CD8-positive, alpha-beta memory T cell (primary cell): Measurements from ENCODE around the gene DCTN4. TPM values are rescaled to one million over a fixed set of nuclear protein-coding genes. Genes with fewer than 3 reads are reported as not detected.
A peak's percentile ranks its signal among the peaks of the same experiment; 100 is the strongest.

Experiments used
- CTCF ChIA-PET: fragments of 350-600 bp; sonication (Branson Sonifier 250); formaldehyde crosslinking; loops from one replicate; lab custom pipeline; 2021; ENCODE audit warnings: antibody characterized with exemption; lab: Charles Lee
- POLR2A ChIA-PET: fragments of 350-600 bp; sonication (Branson Sonifier 250); formaldehyde crosslinking; loops from one replicate; lab custom pipeline; 2021; ENCODE audit warnings: antibody characterized with exemption; lab: Charles Lee
- DNase-seq, 5 donors: peaks; one replicate each; pipeline versions ENCODE4 v3.0.0 to v3.0.0-alpha.2; 2020 to 2022; ENCODE audit warnings: mixed read lengths in 1 of 5
- H3K27ac ChIP-seq: one replicate; pipeline ENCODE4 v1.7.0; 2013; ENCODE audit warnings: low read depth, mild to moderate bottlenecking, low read length, moderate library complexity
- H3K27me3 ChIP-seq: 2 replicates; pipeline ENCODE4 v1.7.0; 2013; ENCODE audit warnings: low read length, mild to moderate bottlenecking; ENCODE audit not compliant: insufficient read depth, poor library complexity, severe bottlenecking
- H3K36me3 ChIP-seq: 2 replicates; pipeline ENCODE4 v1.7.0; 2013; ENCODE audit warnings: mild to moderate bottlenecking, low read length, moderate library complexity; ENCODE audit not compliant: insufficient read depth
- H3K4me1 ChIP-seq: 2 replicates; pipeline ENCODE4 v1.7.0; 2013; ENCODE audit warnings: mild to moderate bottlenecking, low read length, moderate library complexity; ENCODE audit not compliant: insufficient read depth
- H3K4me3 ChIP-seq: 2 replicates; pipeline ENCODE4 v1.7.0; 2013; ENCODE audit warnings: mild to moderate bottlenecking, low read length
- H3K9me3 ChIP-seq: 2 replicates; pipeline ENCODE4 v1.7.0; 2013; ENCODE audit warnings: mild to moderate bottlenecking, low read length
- H3K27ac Mint-ChIP-seq, 8 donors: one replicate each; pipeline ENCODE4 v1.8.0; 2020 to 2021; ENCODE audit warnings: mixed read lengths in 8 of 8, mild to moderate bottlenecking in 6 of 8, inconsistent platforms in 3 of 8, moderate library complexity in 3 of 8
- H3K27me3 Mint-ChIP-seq, 2 donors: one replicate each; pipeline ENCODE4 v1.8.0; 2020 to 2021; ENCODE audit warnings: mixed read lengths in 2 of 2, mild to moderate bottlenecking in 1 of 2, moderate library complexity in 1 of 2
- H3K36me3 Mint-ChIP-seq, 3 donors: one replicate each; pipeline ENCODE4 v1.8.0; 2020 to 2021; ENCODE audit warnings: mixed read lengths in 3 of 3, inconsistent platforms in 1 of 3, mild to moderate bottlenecking in 1 of 3
- H3K4me1 Mint-ChIP-seq, 3 donors: one replicate each; pipeline ENCODE4 v1.8.0; 2020 to 2021; ENCODE audit warnings: mixed read lengths in 3 of 3, inconsistent platforms in 1 of 3, mild to moderate bottlenecking in 1 of 3
- H3K4me3 Mint-ChIP-seq, 7 donors: one replicate each; pipeline ENCODE4 v1.8.0; 2020 to 2021; ENCODE audit warnings: mixed read lengths in 7 of 7, mild to moderate bottlenecking in 6 of 7, moderate library complexity in 4 of 7, inconsistent platforms in 2 of 7
- H3K9me3 Mint-ChIP-seq, 5 donors: one replicate each; pipeline ENCODE4 v1.8.0; 2020 to 2022; ENCODE audit warnings: mixed read lengths in 5 of 5, mild to moderate bottlenecking in 3 of 5, moderate library complexity in 2 of 5, inconsistent platforms in 1 of 5
- polyA plus RNA-seq: library from polyadenylated mRNA; unstranded; fragments of 300-500 nt; fragmentation: Illumina TruSeq; gene quantifications from one replicate; pipeline ENCODE4 v1.2.3, GENCODE V29; 2021
- total RNA-seq, 2 experiments: library from RNA; stranded (reverse); gene quantifications; one replicate each; pipeline ENCODE4 v1.2.3, GENCODE V29; 2021

DCTN4 gene
- total and polyA plus RNA-seq, 3 experiments from 2014 or later, result 10.4 to 39.6 (median 37.0) TPM

GRCh38 chr5:150663936-150664335 lies 94.9 kb downstream of the DCTN4 start:
- Mint-ChIP-seq H3K27me3 (peaks cover 6 to 15% of the 10 kb centered on the region in 2 donors), H3K4me3 (no peak overlapping the region), H3K4me1 (no peaks in the 10 kb centered on the region), H3K27ac (no peak overlapping the region), H3K36me3 (no peaks in the 10 kb centered on the region), H3K9me3 (no peaks in the 10 kb centered on the region)
- POLR2A ChIA-PET, result no interaction called here
- CTCF ChIA-PET, result interaction anchor here (0.8 kb wide), 1 partner anchor 120 kb away, joined by 3 read pairs; no protein-coding TSS in a partner anchor
- Histone ChIP-seq H3K36me3 (no peaks in the 10 kb centered on the region), H3K9me3 (no peaks in the 10 kb centered on the region), H3K27me3 (no peaks in the 10 kb centered on the region), H3K4me3 (no peak overlapping the region), H3K4me1 (no peaks in the 10 kb centered on the region), H3K27ac (no peak overlapping the region)
- DNase-seq, result no peak

- Histone ChIP-seq H3K27me3 (no peaks in the 10 kb centered on the region), H3K4me1 (no peaks in the 10 kb centered on the region), H3K4me3 (no peak overlapping the region), H3K36me3 (no peaks in the 10 kb centered on the region), H3K27ac (no peak overlapping the region), H3K9me3 (no peaks in the 10 kb centered on the region)
- CTCF ChIA-PET, result interaction anchor here (1.1 kb wide), 1 partner anchor 8 kb away, joined by 3 read pairs; no protein-coding TSS in a partner anchor
- H3K4me3 Mint-ChIP-seq, result no peak overlapping the region
- no peak overlapping the region for H3K27ac Mint-ChIP-seq
- H3K36me3 Mint-ChIP-seq, result no peaks in the 10 kb centered on the region
- H3K4me1 Mint-ChIP-seq, result no peaks in the 10 kb centered on the region
- DNase-seq, result no peak
- POLR2A ChIA-PET, result interaction anchor here (0.7 kb wide), 1 partner anchor 153 kb away, joined by 3 read pairs; no protein-coding TSS in a partner anchor
- no peaks in the 10 kb centered on the region for H3K9me3 Mint-ChIP-seq
- H3K27me3 Mint-ChIP-seq, result peaks cover 6 to 15% of the 10 kb centered on the region in 2 donors
These were observed 95.9 kb downstream of the DCTN4 start for GRCh38 chr5:150662731-150663516.

DNA sequence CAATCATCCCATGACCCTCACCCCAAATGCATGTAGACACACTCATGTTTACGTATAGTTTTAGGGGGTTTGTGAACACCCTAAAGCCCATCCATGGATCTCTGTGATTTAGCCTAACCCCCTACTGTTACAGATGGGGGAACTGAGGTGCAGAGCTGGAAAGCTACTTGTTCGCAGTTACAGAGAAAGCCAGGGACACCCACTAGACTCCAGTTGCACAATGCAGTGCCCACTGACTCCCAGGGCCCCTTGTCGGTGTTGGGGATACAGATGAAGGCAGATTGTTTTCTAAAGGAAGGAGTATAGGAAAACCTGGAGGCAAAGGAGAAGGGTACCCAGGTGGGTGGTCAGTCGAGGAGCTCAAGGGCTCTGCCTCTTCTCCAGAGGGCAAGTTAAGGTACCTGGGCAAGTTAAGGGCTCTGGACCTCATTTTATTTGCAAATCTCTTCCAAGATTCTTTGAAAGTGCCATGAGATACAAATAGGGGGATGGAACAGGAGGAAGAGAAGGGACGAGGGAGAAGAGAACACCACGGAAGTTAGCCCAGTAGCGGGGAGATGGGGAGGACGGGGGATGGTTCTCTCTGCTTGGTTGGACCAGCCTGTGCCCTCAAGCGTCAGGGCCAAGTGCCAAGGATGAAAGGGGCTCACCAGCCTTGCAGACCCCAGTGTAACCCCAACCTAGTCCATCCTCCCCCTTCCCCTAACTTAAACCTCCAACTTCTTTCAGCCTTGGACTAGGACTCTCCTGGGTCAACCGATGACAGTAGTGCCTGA lies 96.8 kb downstream of the DCTN4 start:
- ChIA-PET CTCF (interaction anchor here (1.0 to 1.6 kb wide), 3 partner anchors 9 to 102 kb away, joined by 3 to 4 read pairs (median 3); no protein-coding TSS in a partner anchor), POLR2A (interaction anchor here (0.7 kb wide), 1 partner anchor 152 kb away, joined by 3 read pairs; no protein-coding TSS in a partner anchor)
- H3K4me3 ChIP-seq, result no peak overlapping the region
- DNase-seq, result no peak
- H3K36me3 ChIP-seq, result no peaks in the 10 kb centered on the region
- H3K27ac ChIP-seq, result no peak overlapping the region
- no peaks in the 10 kb centered on the region for H3K36me3 Mint-ChIP-seq
- peaks cover 2 to 7% (median 7%) of the 10 kb centered on the region in 3 donors for H3K4me1 Mint-ChIP-seq
- H3K27me3 ChIP-seq, result no peaks in the 10 kb centered on the region
- H3K9me3 ChIP-seq, result no peaks in the 10 kb centered on the region
- no peaks in the 10 kb centered on the region for H3K9me3 Mint-ChIP-seq
- peak overlapping the region in 1 of 8 donors; percentile 30 for H3K27ac Mint-ChIP-seq
- H3K4me3 Mint-ChIP-seq, result no peak overlapping the region
- peaks cover 4% of the 10 kb centered on the region for H3K4me1 ChIP-seq
- peaks cover 6 to 15% of the 10 kb centered on the region in 2 donors for H3K27me3 Mint-ChIP-seq

DNA sequence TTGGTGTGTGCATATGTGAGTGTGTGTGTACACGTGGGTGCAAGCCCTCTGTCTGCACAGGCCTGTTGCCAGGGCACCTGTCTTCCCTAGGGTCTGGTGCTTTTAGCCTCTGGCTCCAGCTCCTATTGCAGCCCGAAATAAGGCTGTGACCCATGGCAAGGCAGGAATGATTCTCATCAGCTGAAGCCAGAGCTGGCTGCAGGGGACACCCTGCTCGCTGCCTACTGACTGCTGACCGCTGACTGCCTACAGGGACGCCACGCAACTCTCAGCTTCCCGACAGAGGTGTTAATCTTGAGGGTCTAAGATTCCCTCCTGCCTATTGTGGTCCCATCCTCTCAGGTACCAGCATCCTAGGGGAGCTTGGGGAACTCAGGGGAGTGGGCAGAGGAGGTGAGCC lies 97.7 kb downstream of the DCTN4 start, which contains the start of gene MYOZ3:
Gene MYOZ3, plus strand, starts transcription at position 166 of the 400 bp plus-strand sequence. CDS start 1,691 bp downstream, outside the sequence.
- no peak within 1 kb of the TSS for H3K4me3 Mint-ChIP-seq
- H3K27ac ChIP-seq, result no peak within 1 kb of the TSS
- CTCF ChIA-PET, result interaction anchor here (1.0 to 1.6 kb wide), 2 partner anchors 100 to 101 kb away, joined by 3 to 4 read pairs; no protein-coding TSS in a partner anchor

DNA sequence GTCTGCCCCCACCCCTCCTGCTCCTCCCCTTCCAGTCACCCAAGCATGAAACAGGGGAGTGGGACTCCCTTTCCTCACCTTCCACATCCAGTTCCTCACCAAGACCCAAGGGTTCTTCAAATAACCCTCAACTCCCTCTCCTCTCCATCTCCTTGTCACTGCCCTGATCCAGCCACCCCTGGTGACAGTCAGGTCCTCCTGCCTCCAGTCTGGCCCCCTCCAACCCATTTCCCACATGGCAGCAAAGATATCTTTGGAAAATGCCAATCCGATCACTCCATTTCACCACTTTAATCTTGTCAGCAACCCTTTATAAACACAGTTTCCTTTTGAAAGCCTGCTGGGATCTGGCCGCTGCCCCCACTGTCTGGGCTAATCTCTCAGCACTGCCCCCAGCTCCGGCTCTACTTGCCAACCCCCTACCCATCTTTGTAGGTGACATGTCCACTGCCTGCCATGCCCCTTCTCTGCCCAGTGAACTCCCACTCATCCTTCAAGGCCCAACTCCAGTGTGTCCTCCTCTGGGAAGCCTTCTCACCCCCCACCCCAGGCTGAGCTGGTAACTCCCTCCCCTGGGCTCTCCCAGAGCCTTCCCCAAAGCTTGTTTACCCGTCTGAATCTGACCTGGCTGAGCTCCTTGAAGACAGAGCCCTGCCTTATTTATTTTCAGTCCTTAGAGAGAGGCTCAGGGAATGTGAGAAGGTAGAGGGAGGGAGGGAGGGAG lies 98.5 kb downstream of the DCTN4 start:
- H3K4me1 ChIP-seq, result peaks cover 9% of the 10 kb centered on the region
- no peak overlapping the region for H3K4me3 ChIP-seq
- no peak overlapping the region for H3K27ac ChIP-seq
- H3K36me3 ChIP-seq, result no peaks in the 10 kb centered on the region
- H3K27me3 ChIP-seq, result no peaks in the 10 kb centered on the region
- H3K4me3 Mint-ChIP-seq, result no peak overlapping the region
- no peaks in the 10 kb centered on the region for H3K36me3 Mint-ChIP-seq
- CTCF ChIA-PET, result interaction anchor here (1.6 kb wide), 1 partner anchor 99 kb away, joined by 3 read pairs; no protein-coding TSS in a partner anchor
- peaks cover 6 to 15% of the 10 kb centered on the region in 2 donors for H3K27me3 Mint-ChIP-seq
- H3K4me1 Mint-ChIP-seq, result peaks cover 5 to 11% (median 11%) of the 10 kb centered on the region in 3 donors
- DNase-seq, result no peak
- no peaks in the 10 kb centered on the region for H3K9me3 ChIP-seq
- H3K27ac Mint-ChIP-seq, result no peak overlapping the region
- POLR2A ChIA-PET, result no interaction called here
- H3K9me3 Mint-ChIP-seq, result no peaks in the 10 kb centered on the region

More for the DNA sequence above, 97.7 kb downstream of the DCTN4 start, which contains the start of gene MYOZ3:
- Histone ChIP-seq H3K36me3 (no peaks in the 10 kb centered on the region), H3K4me1 (peaks cover 5% of the 10 kb centered on the region), H3K27me3 (no peaks in the 10 kb centered on the region), H3K9me3 (no peaks in the 10 kb centered on the region), H3K4me3 (no peak within 1 kb of the TSS)
- Mint-ChIP-seq H3K9me3 (no peaks in the 10 kb centered on the region), H3K27ac (peak within 1 kb of the TSS in 1 of 8 donors; percentile 30), H3K27me3 (peaks cover 6 to 15% of the 10 kb centered on the region in 2 donors), H3K36me3 (no peaks in the 10 kb centered on the region), H3K4me1 (peaks cover 2 to 8% (median 7%) of the 10 kb centered on the region in 3 donors)
- POLR2A ChIA-PET, result no interaction called here
- DNase-seq, result no peak

DNA sequence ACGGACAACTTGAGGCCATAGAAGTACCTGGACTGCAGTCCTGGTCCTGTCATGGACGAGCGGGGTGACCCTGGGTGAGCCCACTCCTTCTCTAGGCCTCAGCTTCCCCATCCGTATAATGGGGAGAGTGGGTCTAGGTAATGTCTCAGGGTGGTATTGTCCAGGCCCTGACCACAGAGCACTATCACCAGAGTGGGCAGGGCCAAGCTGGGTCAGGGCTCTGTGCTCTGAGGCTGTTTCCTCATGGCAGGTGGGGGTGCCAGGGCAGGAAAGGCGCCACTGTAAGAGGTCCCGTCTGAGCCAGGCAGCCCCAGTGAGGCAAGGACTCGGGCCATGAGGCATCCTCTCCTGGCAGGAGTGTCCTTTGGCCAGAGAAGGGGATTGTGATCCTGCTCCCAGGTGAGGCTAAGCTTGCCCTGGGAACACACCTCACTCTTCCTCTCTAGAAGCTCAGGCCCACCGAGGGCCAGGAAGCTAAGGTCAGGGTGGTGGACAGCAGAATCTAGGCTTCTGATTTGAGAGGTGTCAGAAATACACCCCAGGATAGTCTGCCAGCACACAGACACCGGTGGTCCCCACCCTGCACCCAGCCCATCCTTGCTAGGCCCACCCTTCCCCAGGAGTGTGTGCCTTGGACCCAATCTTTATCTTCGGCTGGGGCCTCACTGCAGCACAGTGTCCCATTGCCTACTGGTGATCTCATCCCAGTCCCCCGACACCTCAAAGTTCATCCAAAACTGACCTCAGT lies 99.3 kb downstream of the DCTN4 start:
- no peak for DNase-seq
- Histone ChIP-seq H3K4me1 (peaks cover 9% of the 10 kb centered on the region), H3K4me3 (no peak overlapping the region), H3K27me3 (no peaks in the 10 kb centered on the region), H3K9me3 (no peaks in the 10 kb centered on the region), H3K27ac (no peak overlapping the region), H3K36me3 (no peaks in the 10 kb centered on the region)
- Mint-ChIP-seq H3K27ac (no peak overlapping the region), H3K4me1 (peaks cover 5 to 11% (median 11%) of the 10 kb centered on the region in 3 donors), H3K4me3 (no peak overlapping the region), H3K36me3 (no peaks in the 10 kb centered on the region), H3K9me3 (no peaks in the 10 kb centered on the region), H3K27me3 (peaks cover 6 to 9% of the 10 kb centered on the region in 2 donors)
- ChIA-PET CTCF (interaction anchor here (2.2 kb wide), 1 partner anchor 40 kb away, joined by 10 read pairs; the partner anchor contains the start of gene RBM22), POLR2A (no interaction called here)
